Right atrium auricular region (tissue), 2 donors: ENCODE measurements around the gene PRAF2. TPM values are rescaled to one million over a fixed set of nuclear protein-coding genes. Genes with fewer than 3 reads are reported as not detected.

Experiments
- DNase-seq: peaks from one replicate; pipeline ENCODE4 v3.0.0-alpha.2; 2019; ENCODE audit warnings: low spot score
- H3K27ac ChIP-seq, 2 donors: fragments of 200-600 bp; sonication (generic); 1 replicate in 1 of 2; 2 replicates in 1 of 2; pipeline ENCODE4 v1.5.1; 2016 to 2019
- H3K27me3 ChIP-seq, 2 donors: fragments of 200-600 bp; sonication (generic); one replicate each; pipeline versions ENCODE4 v1.5.1 to v1.6.0; 2017 to 2019
- H3K36me3 ChIP-seq: fragments of 200-600 bp; sonication (generic); one replicate; pipeline ENCODE4 v1.5.1; 2016
- H3K4me1 ChIP-seq, 2 donors: fragments of 200-600 bp; sonication (generic); one replicate each; pipeline versions ENCODE4 v1.5.1 to v1.6.0; 2017 to 2019
- H3K4me3 ChIP-seq, 2 donors: fragments of 200-600 bp; sonication (generic); 1 replicate in 1 of 2; 2 replicates in 1 of 2; pipeline ENCODE4 v1.5.1; 2017 to 2019; ENCODE audit warnings: mild to moderate bottlenecking in 1 of 2, moderate library complexity in 1 of 2
- H3K9me3 ChIP-seq, 2 donors: fragments of 200-600 bp; sonication (generic); one replicate each; pipeline ENCODE4 v1.5.1; 2019
- total RNA-seq, 2 donors: library from RNA; depleted of rRNA; stranded (reverse); fragments of >200 nt; gene quantifications; one replicate each; pipeline ENCODE4 v1.1.0, GENCODE V29; 2016
- TF ChIP-seq, protein P1 (sequence below), 2 donors: fragments of 200-600 bp; sonication (generic); IDR thresholded peaks; one replicate each; pipeline ENCODE4 v1.5.1; 2019; ENCODE audit warnings: antibody characterized with exemption in 2 of 2

The PRAF2 gene, protein sequence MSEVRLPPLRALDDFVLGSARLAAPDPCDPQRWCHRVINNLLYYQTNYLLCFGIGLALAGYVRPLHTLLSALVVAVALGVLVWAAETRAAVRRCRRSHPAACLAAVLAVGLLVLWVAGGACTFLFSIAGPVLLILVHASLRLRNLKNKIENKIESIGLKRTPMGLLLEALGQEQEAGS
- total RNA-seq = 10 to 100 TPM; 11.5 to 29.7 TPM

DNA sequence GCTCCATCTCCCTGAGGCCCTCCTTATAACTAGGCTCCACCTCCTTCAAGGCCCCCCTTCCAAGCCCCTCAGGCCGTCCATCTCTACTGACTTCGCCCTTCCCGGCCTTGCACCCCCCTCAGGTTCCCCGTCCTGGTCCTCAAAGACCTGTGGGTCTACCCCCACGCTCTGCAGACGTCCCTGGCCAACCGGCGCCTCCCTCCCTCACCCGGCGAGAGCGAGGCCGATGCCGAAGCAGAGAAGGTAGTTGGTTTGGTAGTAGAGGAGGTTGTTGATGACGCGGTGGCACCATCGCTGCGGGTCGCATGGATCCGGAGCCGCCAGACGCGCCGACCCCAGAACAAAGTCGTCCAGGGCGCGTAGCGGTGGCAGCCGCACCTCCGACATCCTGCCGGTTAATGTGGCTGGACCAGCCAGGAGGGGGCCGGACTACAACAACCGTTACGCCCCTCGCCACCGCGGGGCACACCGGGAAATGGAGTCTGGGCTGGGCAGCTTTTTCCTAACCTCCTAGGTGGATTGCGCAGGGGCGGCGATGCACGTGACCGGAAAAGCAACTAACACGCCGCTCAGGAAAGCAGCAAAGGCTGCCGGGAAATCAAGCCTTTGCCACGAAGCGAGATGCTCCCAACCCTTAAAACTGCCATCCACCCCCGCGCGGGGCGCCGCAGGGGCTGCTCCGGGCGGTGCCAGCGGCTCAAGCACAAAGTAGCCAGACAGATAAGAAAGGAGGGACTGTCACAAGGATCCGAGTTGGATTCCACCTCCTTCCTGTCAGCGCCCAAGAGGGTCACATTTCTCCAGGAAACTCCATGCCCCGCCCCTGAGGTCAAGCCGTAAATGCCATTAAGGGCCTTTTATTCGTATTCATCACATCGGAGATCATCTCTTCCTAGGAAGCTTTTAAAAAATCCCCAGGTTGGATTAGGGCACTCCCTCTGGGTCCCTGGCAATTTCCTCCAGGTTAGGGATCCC lies at the start of gene PRAF2:
Gene PRAF2 (minus strand): TSS at position 402 of the 975 bp plus-strand sequence. CDS start 15 bp downstream, at position 387.
- peaks cover 19% of the 10 kb centered on the region for H3K36me3 ChIP-seq
- H3K4me3 ChIP-seq = peak within 1 kb of the TSS; percentile 51 to 59
- TF ChIP-seq, protein P1, sequence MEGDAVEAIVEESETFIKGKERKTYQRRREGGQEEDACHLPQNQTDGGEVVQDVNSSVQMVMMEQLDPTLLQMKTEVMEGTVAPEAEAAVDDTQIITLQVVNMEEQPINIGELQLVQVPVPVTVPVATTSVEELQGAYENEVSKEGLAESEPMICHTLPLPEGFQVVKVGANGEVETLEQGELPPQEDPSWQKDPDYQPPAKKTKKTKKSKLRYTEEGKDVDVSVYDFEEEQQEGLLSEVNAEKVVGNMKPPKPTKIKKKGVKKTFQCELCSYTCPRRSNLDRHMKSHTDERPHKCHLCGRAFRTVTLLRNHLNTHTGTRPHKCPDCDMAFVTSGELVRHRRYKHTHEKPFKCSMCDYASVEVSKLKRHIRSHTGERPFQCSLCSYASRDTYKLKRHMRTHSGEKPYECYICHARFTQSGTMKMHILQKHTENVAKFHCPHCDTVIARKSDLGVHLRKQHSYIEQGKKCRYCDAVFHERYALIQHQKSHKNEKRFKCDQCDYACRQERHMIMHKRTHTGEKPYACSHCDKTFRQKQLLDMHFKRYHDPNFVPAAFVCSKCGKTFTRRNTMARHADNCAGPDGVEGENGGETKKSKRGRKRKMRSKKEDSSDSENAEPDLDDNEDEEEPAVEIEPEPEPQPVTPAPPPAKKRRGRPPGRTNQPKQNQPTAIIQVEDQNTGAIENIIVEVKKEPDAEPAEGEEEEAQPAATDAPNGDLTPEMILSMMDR (IDR thresholded peaks at IDR 0.05) = no peak
- H3K27ac ChIP-seq = peak within 1 kb of the TSS; percentile 70 to 80
- no peaks in the 10 kb centered on the region for H3K27me3 ChIP-seq
- DNase-seq = peak; percentile 96
- H3K4me1 ChIP-seq = peaks cover 0 to 24% of the 10 kb centered on the region in 2 donors
- H3K9me3 ChIP-seq = no peaks in the 10 kb centered on the region

DNA sequence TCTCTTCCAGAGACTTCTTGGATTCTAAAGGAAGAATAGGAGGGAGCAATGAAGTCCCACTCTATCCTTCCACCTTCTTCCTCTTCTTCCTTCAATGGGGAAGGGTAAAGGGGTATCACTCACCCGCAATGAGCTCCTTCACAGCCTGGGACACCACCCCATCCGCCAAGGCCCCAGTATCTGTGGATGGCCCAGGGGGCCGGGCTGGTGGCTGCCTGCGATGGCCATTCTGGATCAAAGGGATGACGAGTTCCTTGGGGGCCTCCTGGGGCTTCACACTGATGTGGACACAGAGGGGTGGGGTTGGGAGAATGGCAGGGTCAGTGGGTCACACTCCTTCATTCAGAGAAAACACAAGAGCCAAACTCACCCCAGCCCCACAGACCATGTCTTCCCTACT lies 48.7 kb upstream of the PRAF2 start:
- Histone ChIP-seq H3K36me3 (no peaks in the 10 kb centered on the region), H3K27ac (no peak overlapping the region), H3K27me3 (no peaks in the 10 kb centered on the region), H3K9me3 (no peaks in the 10 kb centered on the region), H3K4me3 (peak overlapping the region; percentile 69 to 78), H3K4me1 (peaks cover 0 to 7% of the 10 kb centered on the region in 2 donors)
- TF ChIP-seq, protein P1 (IDR thresholded peaks at IDR 0.05) = no peak
- DNase-seq = no peak

DNA sequence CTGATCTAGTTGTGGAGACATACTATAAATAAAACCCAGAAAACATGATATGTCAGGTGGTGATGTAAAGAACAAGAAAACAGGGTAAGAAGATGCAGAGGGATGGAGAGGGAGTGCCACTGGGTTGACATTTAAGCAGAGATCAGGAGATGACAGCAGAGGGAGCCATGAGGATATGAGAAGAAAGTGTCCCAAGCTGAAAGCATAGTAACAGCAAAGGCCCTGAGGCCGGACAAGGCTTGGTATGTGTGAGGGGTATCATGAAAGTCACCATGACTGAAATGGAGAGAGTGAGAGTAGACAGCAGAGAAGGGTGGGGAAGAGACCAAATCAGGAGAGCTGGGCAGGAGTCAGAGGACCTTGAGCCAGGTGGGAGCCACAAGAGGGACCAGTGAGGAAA lies 46.3 kb upstream of the PRAF2 start:
- H3K36me3 ChIP-seq = peaks cover 8% of the 10 kb centered on the region
- TF ChIP-seq, protein P1 (IDR thresholded peaks at IDR 0.05) = no peak
- H3K9me3 ChIP-seq = no peaks in the 10 kb centered on the region

DNA sequence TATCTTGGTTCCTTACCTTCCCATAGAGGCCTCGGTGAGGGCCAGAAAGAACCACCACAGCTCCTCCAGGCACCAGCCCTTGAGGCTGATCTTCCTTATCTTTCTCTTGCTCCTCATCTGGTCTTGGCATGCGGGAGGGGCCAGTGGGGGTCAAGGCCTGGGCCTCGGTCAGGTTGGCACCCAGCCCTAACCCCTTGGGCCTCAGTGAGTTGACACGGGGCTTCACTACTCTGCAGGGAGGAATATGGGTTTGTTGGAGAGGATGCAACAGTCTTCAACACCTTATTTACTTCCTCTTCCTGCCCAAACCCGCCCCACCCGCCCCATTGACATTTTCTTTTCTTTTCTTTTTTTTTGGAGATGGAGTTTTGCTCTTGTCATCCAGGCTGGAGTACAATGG lies 43.8 kb upstream of the PRAF2 start:
- Histone ChIP-seq H3K27me3 (no peaks in the 10 kb centered on the region), H3K27ac (no peak overlapping the region), H3K4me3 (no peak overlapping the region), H3K4me1 (peaks cover 0 to 2% of the 10 kb centered on the region in 2 donors), H3K36me3 (peaks cover 22% of the 10 kb centered on the region), H3K9me3 (no peaks in the 10 kb centered on the region)
- TF ChIP-seq, protein P1 (IDR thresholded peaks at IDR 0.05) = no peak
- no peak for DNase-seq

More for the DNA sequence above, 46.3 kb upstream of the PRAF2 start:
- Histone ChIP-seq H3K4me1 (peaks cover 0 to 7% of the 10 kb centered on the region in 2 donors), H3K4me3 (no peak overlapping the region), H3K27me3 (no peaks in the 10 kb centered on the region), H3K27ac (no peak overlapping the region)
- no peak for DNase-seq

DNA sequence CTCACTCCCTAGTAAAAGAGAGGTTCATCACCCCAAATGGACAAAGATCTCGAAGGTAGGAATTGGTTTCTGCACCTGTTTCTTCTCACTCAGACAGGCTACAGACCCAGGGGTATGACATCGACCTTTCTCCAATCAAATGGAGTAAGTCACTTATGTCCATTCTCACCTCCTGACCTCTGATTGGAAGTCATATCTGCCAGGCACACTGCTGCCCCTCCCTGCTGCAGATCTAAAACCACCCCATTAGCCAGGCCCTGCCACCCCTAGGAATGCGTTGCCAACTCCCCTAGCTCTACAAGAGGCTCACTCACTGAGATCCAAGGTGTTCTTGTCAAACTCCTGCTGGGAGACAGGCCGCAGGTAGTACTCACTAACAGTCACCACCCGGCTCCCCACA lies 42.9 kb upstream of the PRAF2 start:
- Histone ChIP-seq H3K27me3 (no peaks in the 10 kb centered on the region), H3K4me1 (no peaks in the 10 kb centered on the region), H3K4me3 (no peak overlapping the region), H3K9me3 (no peaks in the 10 kb centered on the region), H3K36me3 (peaks cover 24% of the 10 kb centered on the region), H3K27ac (no peak overlapping the region)
- DNase-seq = no peak
- TF ChIP-seq, protein P1 (IDR thresholded peaks at IDR 0.05) = no peak
